Pancreas (tissue), 10 donors: ENCODE data around the gene MESD. TPM values are rescaled to one million over a fixed set of nuclear protein-coding genes. Genes with fewer than 3 reads are reported as not detected.
A peak's percentile ranks its signal among the peaks of the same experiment; 100 is the strongest.

Experiments
- ATAC-seq, 4 donors: fragments of 200-7000 bp; cut with Tn5 transposase; one replicate each; pipeline versions ENCODE4 v1.8.0 to v1.9.1; 2020; ENCODE audit warnings: mild to moderate bottlenecking in 4 of 4, moderate library complexity in 4 of 4
- DNase-seq, 6 donors: peaks; one replicate each; pipeline ENCODE4 v3.0.0-alpha.2; 2020
- FAIRE-seq: peaks from 2 replicates; lab custom pipeline; 2012; peaks lifted over from hg19 to GRCh38; lab: Jason Lieb, UNC
- H3K27ac ChIP-seq, 4 donors: fragments of 200-600 bp; sonication (generic); 1 replicate in 3 of 4; 2 replicates in 1 of 4; pipeline versions ENCODE4 v1.5.0 to v1.8.0; 2020
- H3K27me3 ChIP-seq, 4 donors: fragments of 200-600 bp; one replicate each; pipeline ENCODE4 v1.8.0; 2021
- H3K36me3 ChIP-seq, 3 donors: fragments of 200-600 bp; sonication (generic) in 1 of 3; one replicate each; pipeline versions ENCODE4 v1.5.0 to v1.8.0; 2020 to 2021
- H3K4me1 ChIP-seq, 3 donors: fragments of 200-600 bp; one replicate each; pipeline ENCODE4 v1.8.0; 2021
- H3K4me3 ChIP-seq, 4 donors: fragments of 200-600 bp; sonication (generic) in 2 of 4; one replicate each; pipeline versions ENCODE4 v1.5.0 to v1.8.0; 2020 to 2021
- H3K9me3 ChIP-seq, 4 donors: fragments of 200-600 bp; one replicate each; pipeline ENCODE4 v1.8.0; 2021
- CTCF ChIP-seq, 4 donors: fragments of 200-600 bp; sonication (generic) in 3 of 4; IDR thresholded peaks; one replicate each; pipeline versions ENCODE4 v1.5.0 to v1.8.0; 2021; ENCODE audit warnings: antibody characterized with exemption in 4 of 4
- WGBS, 2 donors: extraction: QIAGEN DNeasy Blood & Tissue Kit; methylation state at CpG; one replicate each; pipeline ENCODE4 v1.1.7; 2013; 5-methylcytosine and 5-hydroxymethylcytosine counted together
- intact Hi-C, 3 donors: fragments of 100-400 bp; cut with DNase I; formaldehyde crosslinking; loops; one replicate each; pipeline versions ENCODE4 v1.11.1 to v1.14.2; 2022
- polyA plus RNA-seq, 2 donors: library from polyadenylated mRNA; stranded (reverse); fragments of 200-250 nt; gene quantifications; one replicate each; pipeline ENCODE4 v1.2.3, GENCODE V29; 2013
- total RNA-seq, 6 donors: library from RNA; stranded (reverse); fragmentation: NEBNext Ultra II Directional in 4 of 6; extraction: Animal tissue kit (Norgen Biotek cat#: 25700) in 4 of 6; gene quantifications; one replicate each; pipeline versions ENCODE4 v1.2.1 to v1.2.4, GENCODE V29; 2021 to 2023
- donor health status: healthy with polysubstance abuse.
- donor health status: DM: no; HTN: no; CAD: no; lungs with moderate emphysema.
- donor health status: DM: no; HTN: no; CAD: no.
- donor health status: control.
- donor health status: control.
- donor health status: Bipolar disorder and iron deficiency.
- donor health status: DM: yes; HTN: yes; CAD: no.
- donor health status: DM: no; HTN: no; CAD: no.
- donor health status: DM: no; HTN: no; CAD: no.
- donor health status: DM: yes; HTN: yes; CAD: no.

The MESD gene
- total and polyA plus RNA-seq, 8 donors = 10.5 to 18.5 (median 13.1) TPM

- 81 to 82% methylated on average over 5 of the region's 5 CpGs for WGBS, 2 donors
- intact Hi-C loops = no loop called here
- Histone ChIP-seq H3K9me3 (no peaks in the 10 kb centered on the region), H3K27me3 (no peaks in the 10 kb centered on the region), H3K36me3 (peaks cover 0 to 6% (median 0%) of the 10 kb centered on the region in 3 donors), H3K27ac (no peak overlapping the region), H3K4me3 (no peak overlapping the region), H3K4me1 (peaks cover 11 to 27% (median 11%) of the 10 kb centered on the region in 3 donors)
- DNase-seq (no peak), FAIRE-seq (no peak), ATAC-seq (no peak)
- TF ChIP-seq CTCF (IDR thresholded peaks at IDR 0.05) = no peak
Measured at GRCh38 chr15:80985981-80986380, 3.6 kb downstream of the MESD start.

- FAIRE-seq (no peak), DNase-seq (no peak), ATAC-seq (no peak)
Measured at GRCh38 chr15:80984856-80985255, 4.8 kb downstream of the MESD start.

GRCh38 chr15:80982839-80983238, 6.8 kb downstream of the MESD start:
- Histone ChIP-seq H3K36me3 (peaks cover 0 to 12% (median 3%) of the 10 kb centered on the region in 3 donors), H3K4me1 (peaks cover 3 to 26% (median 6%) of the 10 kb centered on the region in 3 donors), H3K9me3 (no peaks in the 10 kb centered on the region), H3K27ac (no peak overlapping the region), H3K4me3 (no peak overlapping the region), H3K27me3 (no peaks in the 10 kb centered on the region)
- intact Hi-C loops = no loop called here
- DNase-seq (no peak), ATAC-seq (no peak), FAIRE-seq (no peak)
- 93 to 98% methylated on average over 5 of the region's 5 CpGs for WGBS, 2 donors
- no peak for TF ChIP-seq CTCF (IDR thresholded peaks at IDR 0.05)

More at GRCh38 chr15:80984856-80985255, 4.8 kb downstream of the MESD start:
- intact Hi-C loops = no loop called here
- Histone ChIP-seq H3K27ac (peak overlapping the region in 2 of 4 donors; percentile 23 to 39), H3K4me1 (peaks cover 3 to 18% (median 8%) of the 10 kb centered on the region in 3 donors), H3K36me3 (peaks cover 0 to 6% (median 3%) of the 10 kb centered on the region in 3 donors), H3K27me3 (no peaks in the 10 kb centered on the region), H3K9me3 (no peaks in the 10 kb centered on the region), H3K4me3 (no peak overlapping the region)
- TF ChIP-seq CTCF (IDR thresholded peaks at IDR 0.05) = no peak
- WGBS, 2 donors = 76 to 78% methylated on average over 9 of the region's 9 CpGs

GRCh38 chr15:80982205-80982604, 7.4 kb downstream of the MESD start:
- Histone ChIP-seq H3K27me3 (no peaks in the 10 kb centered on the region), H3K27ac (no peak overlapping the region), H3K4me3 (no peak overlapping the region), H3K9me3 (no peaks in the 10 kb centered on the region), H3K36me3 (peaks cover 0 to 12% (median 3%) of the 10 kb centered on the region in 3 donors), H3K4me1 (peaks cover 1 to 19% (median 3%) of the 10 kb centered on the region in 3 donors)
- intact Hi-C loops = no loop called here
- TF ChIP-seq CTCF (IDR thresholded peaks at IDR 0.05) = no peak
- WGBS, 2 donors = 83 to 96% methylated on average over 2 of the region's 2 CpGs
- FAIRE-seq = no peak
- no peak for ATAC-seq
- DNase-seq = no peak

- intact Hi-C loops = loop anchor here in 1 of 3 donors (10.0 kb wide), 3 partner anchors 195 to 525 kb away; no protein-coding TSS in a partner anchor
- no peaks in the 10 kb centered on the region for H3K9me3 ChIP-seq
- 87 to 89% methylated on average over 8 of the region's 8 CpGs for WGBS, 2 donors
- H3K27me3 ChIP-seq = no peaks in the 10 kb centered on the region
- H3K27ac ChIP-seq = peak overlapping the region in 2 of 4 donors; percentile 39 to 59
- no peak for ATAC-seq
- DNase-seq = no peak
- TF ChIP-seq CTCF (IDR thresholded peaks at IDR 0.05) = no peak
- peaks cover 0 to 12% (median 3%) of the 10 kb centered on the region in 3 donors for H3K36me3 ChIP-seq
- peaks cover 0 to 13% (median 0%) of the 10 kb centered on the region in 3 donors for H3K4me1 ChIP-seq
- FAIRE-seq = no peak
- no peak overlapping the region for H3K4me3 ChIP-seq
Measured at GRCh38 chr15:80979538-80980200, 9.9 kb downstream of the MESD start.
